HG03442 (cell line): ENCODE data around the gene TIMP4.

ENCODE experiments used
- ATAC-seq: cut with Tn5 transposase; IDR thresholded peaks from one replicate; pipeline ENCODE4 v1.9.1; 2021; ENCODE audit warnings: mild to moderate bottlenecking, moderate library complexity; ENCODE audit not compliant: unreplicated experiment

The TIMP4 gene

GRCh38 chr3:12107071-12107713, 51.5 kb downstream of the TIMP4 start:
- ATAC-seq: no peak
